Ascending aorta (tissue), 2 donors: ENCODE measurements around the gene COL6A1. TPM values are rescaled to one million over a fixed set of nuclear protein-coding genes. Genes with fewer than 3 reads are reported as not detected.

ENCODE experiments used
- DNase-seq, 2 donors: peaks; one replicate each; pipeline ENCODE4 v3.0.0-alpha.2; 2019; ENCODE audit warnings: low spot score in 2 of 2
- H3K27ac ChIP-seq, 2 donors: fragments of 200-600 bp; sonication (generic); one replicate each; pipeline ENCODE4 v1.5.1; 2016 to 2017; ENCODE audit warnings: mild to moderate bottlenecking in 1 of 2
- H3K27me3 ChIP-seq: fragments of 200-600 bp; sonication (generic); one replicate; pipeline ENCODE4 v1.5.1; 2017
- H3K36me3 ChIP-seq, 2 donors: fragments of 200-600 bp; sonication (generic); one replicate each; pipeline ENCODE4 v1.5.1; 2016
- H3K4me1 ChIP-seq, 2 donors: fragments of 200-600 bp; sonication (generic); one replicate each; pipeline ENCODE4 v1.5.1; 2016 to 2017; ENCODE audit warnings: mild to moderate bottlenecking in 1 of 2
- H3K4me3 ChIP-seq, 2 donors: fragments of 200-600 bp; sonication (generic); one replicate each; pipeline ENCODE4 v1.5.1; 2016 to 2017; ENCODE audit warnings: mild to moderate bottlenecking in 1 of 2
- H3K9me3 ChIP-seq, 2 donors: fragments of 200-600 bp; sonication (generic); one replicate each; pipeline ENCODE4 v1.5.1; 2016
- intact Hi-C: fragments of 100-400 bp; cut with DNase I; formaldehyde crosslinking; loops from one replicate; pipeline ENCODE4 v1.15.1; 2023
- total RNA-seq: library from RNA; depleted of rRNA; stranded (reverse); fragments of >200 nt; gene quantifications from one replicate; pipeline ENCODE4 v1.1.0, GENCODE V29; 2016
- TF ChIP-seq, protein P1 (sequence below), 3 experiments: fragments of 200-600 bp in 2 of 3; fragments of 450-650 bp in 1 of 3; sonication (generic) in 2 of 3; IDR thresholded peaks; one replicate each; pipeline ENCODE4 v1.5.1; 2016 to 2019; ENCODE audit warnings: antibody characterized with exemption in 3 of 3, mild to moderate bottlenecking in 1 of 3, moderate library complexity in 1 of 3

Gene COL6A1
- total RNA-seq, 1 donor from 2014 or later, result 1,564 TPM

DNA sequence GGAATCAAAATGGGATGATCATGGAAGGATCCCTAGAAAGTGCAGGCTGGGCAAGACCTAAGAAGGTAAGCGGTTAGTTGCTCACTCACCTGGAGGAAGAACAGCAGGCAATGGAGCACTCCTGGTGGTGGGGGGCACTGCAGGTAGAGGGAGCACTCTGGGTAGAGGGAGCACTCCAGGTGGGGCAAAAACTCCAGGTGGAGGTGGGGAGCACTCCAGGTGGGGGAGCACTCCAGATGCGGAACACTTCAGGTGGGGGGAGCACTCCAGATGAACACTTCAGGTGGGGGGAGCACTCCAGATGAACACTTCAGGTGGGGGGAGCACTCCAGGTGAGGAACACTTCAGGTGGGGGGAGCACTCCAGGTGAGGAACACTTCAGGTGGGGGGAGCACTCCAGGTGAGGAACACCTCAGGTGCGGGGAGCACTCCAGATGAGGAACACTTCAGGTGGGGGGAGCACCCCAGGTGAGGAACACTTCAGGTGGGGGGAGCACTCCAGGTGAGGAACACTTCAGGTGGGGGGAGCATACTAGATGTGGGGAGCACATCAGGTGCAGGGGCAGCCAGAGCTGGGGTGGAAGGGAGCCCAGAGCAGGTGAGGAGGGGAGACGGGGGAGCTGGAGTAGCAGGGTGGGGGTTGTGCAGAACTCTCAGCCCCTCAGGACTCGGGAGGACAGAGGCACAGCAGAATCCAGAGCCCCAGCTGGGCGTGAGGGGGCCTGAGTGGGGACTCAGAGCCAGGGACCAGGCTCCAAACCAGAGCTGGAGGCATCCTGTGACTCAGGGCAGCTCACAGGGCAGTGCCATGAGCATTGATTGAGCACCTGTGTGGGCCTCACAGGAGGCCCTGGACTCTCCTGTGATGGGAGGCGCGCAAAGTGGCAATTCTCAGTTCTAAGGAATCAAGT, 37.7 kb upstream of the COL6A1 start:
- no peak overlapping the region for H3K4me3 ChIP-seq
- no peaks in the 10 kb centered on the region for H3K36me3 ChIP-seq
- H3K4me1 ChIP-seq, result no peaks in the 10 kb centered on the region
- no peak for DNase-seq
- H3K27ac ChIP-seq, result no peak overlapping the region
- no peaks in the 10 kb centered on the region for H3K9me3 ChIP-seq
- H3K27me3 ChIP-seq, result no peaks in the 10 kb centered on the region
- TF ChIP-seq, protein P1, sequence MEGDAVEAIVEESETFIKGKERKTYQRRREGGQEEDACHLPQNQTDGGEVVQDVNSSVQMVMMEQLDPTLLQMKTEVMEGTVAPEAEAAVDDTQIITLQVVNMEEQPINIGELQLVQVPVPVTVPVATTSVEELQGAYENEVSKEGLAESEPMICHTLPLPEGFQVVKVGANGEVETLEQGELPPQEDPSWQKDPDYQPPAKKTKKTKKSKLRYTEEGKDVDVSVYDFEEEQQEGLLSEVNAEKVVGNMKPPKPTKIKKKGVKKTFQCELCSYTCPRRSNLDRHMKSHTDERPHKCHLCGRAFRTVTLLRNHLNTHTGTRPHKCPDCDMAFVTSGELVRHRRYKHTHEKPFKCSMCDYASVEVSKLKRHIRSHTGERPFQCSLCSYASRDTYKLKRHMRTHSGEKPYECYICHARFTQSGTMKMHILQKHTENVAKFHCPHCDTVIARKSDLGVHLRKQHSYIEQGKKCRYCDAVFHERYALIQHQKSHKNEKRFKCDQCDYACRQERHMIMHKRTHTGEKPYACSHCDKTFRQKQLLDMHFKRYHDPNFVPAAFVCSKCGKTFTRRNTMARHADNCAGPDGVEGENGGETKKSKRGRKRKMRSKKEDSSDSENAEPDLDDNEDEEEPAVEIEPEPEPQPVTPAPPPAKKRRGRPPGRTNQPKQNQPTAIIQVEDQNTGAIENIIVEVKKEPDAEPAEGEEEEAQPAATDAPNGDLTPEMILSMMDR (IDR thresholded peaks at IDR 0.05), result no peak
- intact Hi-C loops, result no loop called here

DNA sequence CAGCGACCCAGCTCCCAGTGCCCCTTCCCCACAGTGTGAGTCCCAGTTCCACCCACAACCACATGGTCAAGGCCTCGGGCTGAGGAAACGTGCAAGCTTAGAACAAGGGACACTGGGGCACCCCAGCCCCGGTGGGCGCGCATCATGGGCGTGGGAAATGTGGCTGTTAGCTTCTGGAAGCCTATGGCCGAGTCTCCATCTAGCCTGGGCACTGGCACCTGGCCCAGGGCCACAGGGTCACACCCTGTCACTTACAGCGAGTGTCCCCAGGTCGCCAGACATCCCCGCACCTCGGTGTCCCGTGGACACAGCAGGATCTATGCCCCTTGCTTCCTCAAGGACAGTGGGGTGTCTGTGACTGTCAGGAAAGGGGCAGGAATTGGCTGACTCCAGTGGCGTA, 37.0 kb upstream of the COL6A1 start:
- H3K4me1 ChIP-seq, result no peaks in the 10 kb centered on the region
- H3K9me3 ChIP-seq, result no peaks in the 10 kb centered on the region
- H3K4me3 ChIP-seq, result no peak overlapping the region
- no peaks in the 10 kb centered on the region for H3K27me3 ChIP-seq
- TF ChIP-seq, protein P1 (IDR thresholded peaks at IDR 0.05), result no peak
- intact Hi-C loops, result no loop called here
- H3K36me3 ChIP-seq, result no peaks in the 10 kb centered on the region
- DNase-seq, result no peak
- H3K27ac ChIP-seq, result no peak overlapping the region

DNA sequence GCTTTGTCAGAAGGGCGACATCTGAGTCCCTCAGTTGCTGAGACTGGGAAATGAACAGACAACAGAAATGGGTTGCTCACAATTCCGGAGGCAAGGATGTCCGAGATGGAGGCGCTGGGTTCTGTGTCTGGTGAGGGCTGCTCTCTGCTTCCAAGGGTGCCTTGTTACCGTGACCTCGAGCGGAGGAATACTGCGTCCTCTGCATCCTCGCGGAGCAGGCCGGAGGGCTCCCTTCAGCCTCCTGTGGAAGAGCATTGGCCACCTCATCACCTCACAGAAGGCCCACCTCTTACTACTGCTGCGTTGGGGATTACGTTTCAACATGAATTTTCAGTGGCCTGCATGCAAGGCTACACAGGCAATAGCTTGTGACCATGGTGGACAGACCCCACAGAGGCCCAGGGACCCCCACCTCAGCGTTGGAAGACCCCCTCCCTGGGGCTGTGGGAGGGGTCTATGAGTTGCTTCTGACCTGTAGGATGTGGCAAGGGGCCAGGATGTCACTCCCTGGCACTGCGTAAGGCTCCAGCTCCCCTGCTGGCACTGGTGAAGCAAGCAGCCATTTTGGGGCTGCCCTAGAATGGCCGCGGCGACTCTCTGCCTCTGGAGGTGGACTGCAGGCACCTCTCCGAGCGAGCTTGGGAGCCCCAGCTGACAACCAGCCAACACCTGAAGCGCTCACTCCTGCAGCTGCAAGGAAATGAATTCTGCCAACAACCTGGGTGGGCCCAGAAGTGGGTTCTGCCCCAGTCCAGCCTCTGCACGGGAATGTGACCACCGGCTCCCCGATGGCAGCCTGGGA, 36.3 kb upstream of the COL6A1 start:
- intact Hi-C loops, result no loop called here
- H3K27ac ChIP-seq, result no peak overlapping the region

DNA sequence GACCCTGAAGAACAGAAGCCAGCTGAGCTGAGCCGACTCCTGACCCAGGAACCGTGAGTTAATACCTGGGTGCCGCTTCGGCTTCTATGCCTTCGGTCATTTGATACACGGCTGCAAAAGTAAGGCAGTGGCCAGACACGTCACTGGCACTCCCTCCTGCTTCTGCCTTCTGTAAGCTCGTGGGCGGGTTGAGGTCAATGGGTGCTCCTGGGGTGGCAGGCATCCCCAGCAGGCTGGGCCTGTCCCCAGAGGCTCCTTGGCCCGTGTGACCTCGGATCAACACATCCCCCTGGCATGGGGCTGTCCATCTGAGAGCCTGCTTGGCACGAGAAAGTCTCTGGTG, 35.7 kb upstream of the COL6A1 start:
- intact Hi-C loops, result no loop called here
- Histone ChIP-seq H3K4me3 (no peak overlapping the region), H3K36me3 (no peaks in the 10 kb centered on the region), H3K27ac (no peak overlapping the region), H3K27me3 (no peaks in the 10 kb centered on the region), H3K4me1 (peaks cover 3 to 12% of the 10 kb centered on the region in 2 donors), H3K9me3 (no peaks in the 10 kb centered on the region)
- TF ChIP-seq, protein P1 (IDR thresholded peaks at IDR 0.05), result no peak
- no peak for DNase-seq

More for the DNA sequence above, 36.3 kb upstream of the COL6A1 start:
- no peak for DNase-seq
- H3K4me1 ChIP-seq, result peaks cover 2 to 6% of the 10 kb centered on the region in 2 donors
- H3K9me3 ChIP-seq, result no peaks in the 10 kb centered on the region
- no peak overlapping the region for H3K4me3 ChIP-seq
- TF ChIP-seq, protein P1 (IDR thresholded peaks at IDR 0.05), result no peak
- no peaks in the 10 kb centered on the region for H3K27me3 ChIP-seq
- H3K36me3 ChIP-seq, result no peaks in the 10 kb centered on the region

DNA sequence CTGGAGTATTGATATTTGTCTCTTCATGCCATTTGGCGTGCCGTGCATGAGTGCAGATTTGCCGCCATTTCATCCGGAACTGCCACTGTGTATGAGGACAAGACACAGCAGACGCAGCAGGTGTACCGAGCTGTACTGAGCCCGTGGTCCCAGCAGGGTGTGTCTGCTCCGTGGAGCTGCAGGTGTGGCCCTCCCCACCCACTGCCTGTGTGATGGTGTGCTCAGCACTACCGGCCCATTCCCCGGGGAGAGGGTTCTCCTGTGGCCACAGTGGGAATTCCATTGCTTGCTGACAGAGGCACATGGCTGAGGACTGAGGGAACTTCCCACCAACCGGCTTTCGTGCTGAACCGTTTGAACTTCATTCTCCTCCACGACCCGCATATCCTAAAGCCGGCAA, 34.3 kb upstream of the COL6A1 start:
- Histone ChIP-seq H3K4me3 (no peak overlapping the region), H3K36me3 (no peaks in the 10 kb centered on the region), H3K27me3 (no peaks in the 10 kb centered on the region), H3K4me1 (peaks cover 8 to 23% of the 10 kb centered on the region in 2 donors), H3K9me3 (no peaks in the 10 kb centered on the region), H3K27ac (no peak overlapping the region)
- intact Hi-C loops, result no loop called here
- TF ChIP-seq, protein P1 (IDR thresholded peaks at IDR 0.05), result no peak
- no peak for DNase-seq
